Measurements from ENCODE around the gene YAF2.

- TF ChIP-seq EZH2 (IDR thresholded peaks at IDR 0.05) (no peak), POLR2AphosphoS5 (IDR thresholded peaks at IDR 0.05; ENCODE audit: borderline replicate concordance, low read depth, low read length) (no peak), FOXP2 (optimal IDR thresholded peaks at IDR 0.05; ENCODE audit: control extremely low read depth, extremely low read length, insufficient read depth) (no peak)
Measured at GRCh38 chr12:42186793-42187192, 51.3 kb downstream of the YAF2 start.
